Peyer's patch (tissue), 4 donors: ENCODE data around the gene PRR3. TPM values are rescaled to one million over a fixed set of nuclear protein-coding genes. Genes with fewer than 3 reads are reported as not detected.

Experiments
- DNase-seq, 3 donors: peaks; one replicate each; pipeline ENCODE4 v3.0.0-alpha.2; 2017 to 2019
- H3K27ac ChIP-seq, 4 donors: fragments of 200-600 bp; sonication (generic); one replicate each; pipeline ENCODE4 v1.5.1; 2016 to 2019
- H3K27me3 ChIP-seq, 2 donors: fragments of 200-600 bp; sonication (generic); one replicate each; pipeline ENCODE4 v1.5.1; 2019
- H3K36me3 ChIP-seq, 3 donors: fragments of 200-600 bp; sonication (generic); one replicate each; pipeline ENCODE4 v1.5.1; 2016 to 2019
- H3K4me1 ChIP-seq, 4 donors: fragments of 200-600 bp; sonication (generic); one replicate each; pipeline ENCODE4 v1.5.1; 2016 to 2019
- H3K4me3 ChIP-seq, 4 donors: fragments of 200-600 bp; sonication (generic); 1 replicate in 3 of 4; 2 replicates in 1 of 4; pipeline ENCODE4 v1.5.1; 2016 to 2019; ENCODE audit warnings: mild to moderate bottlenecking in 1 of 4
- H3K9me3 ChIP-seq, 4 donors: fragments of 200-600 bp; sonication (generic); one replicate each; pipeline ENCODE4 v1.5.1; 2016 to 2019; ENCODE audit warnings: mild to moderate bottlenecking in 1 of 4
- POLR2A ChIP-seq, 2 donors: fragments of 450-650 bp; IDR thresholded peaks; one replicate each; pipeline ENCODE4 v1.5.1; 2017; ENCODE audit warnings: antibody characterized with exemption in 2 of 2, mild to moderate bottlenecking in 2 of 2, moderate library complexity in 2 of 2
- total RNA-seq, 4 donors: library from RNA; depleted of rRNA; stranded (reverse); fragments of >200 nt; gene quantifications; one replicate each; pipeline ENCODE4 v1.1.0, GENCODE V29; 2016
- TF ChIP-seq, protein P1 (sequence below), 6 experiments: fragments of 450-650 bp in 4 of 6; fragments of 200-600 bp in 2 of 6; sonication (generic) in 1 of 6; IDR thresholded peaks; one replicate each; pipeline ENCODE4 v1.5.1; 2017 to 2019; ENCODE audit warnings: antibody characterized with exemption in 6 of 6, mild to moderate bottlenecking in 3 of 6, moderate library complexity in 1 of 6

The PRR3 gene
- total RNA-seq, 4 donors from 2014 or later, result 1.7 to 9.0 (median 4.8) TPM

DNA sequence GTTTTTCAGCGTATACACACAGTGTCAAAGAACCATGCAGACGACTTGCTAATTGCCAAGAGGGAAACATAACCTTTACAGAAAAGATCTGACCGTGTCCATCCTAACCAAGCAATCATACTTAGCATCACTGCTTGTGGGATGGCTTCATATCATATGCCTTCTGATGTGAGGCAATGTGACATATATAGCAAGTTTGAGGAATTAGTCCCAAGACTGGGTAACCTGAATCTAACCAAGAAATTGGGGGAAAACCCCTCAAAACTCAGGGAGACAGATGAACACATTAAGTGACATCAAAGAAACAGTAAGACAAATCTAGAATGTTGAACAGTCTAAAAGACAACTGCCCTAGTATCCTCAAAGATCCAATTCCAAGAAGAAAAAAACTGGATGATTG lies 19.2 kb upstream of the PRR3 start:
- DNase-seq, result no peak
- H3K4me3 ChIP-seq, result no peak overlapping the region
- TF ChIP-seq, protein P1, sequence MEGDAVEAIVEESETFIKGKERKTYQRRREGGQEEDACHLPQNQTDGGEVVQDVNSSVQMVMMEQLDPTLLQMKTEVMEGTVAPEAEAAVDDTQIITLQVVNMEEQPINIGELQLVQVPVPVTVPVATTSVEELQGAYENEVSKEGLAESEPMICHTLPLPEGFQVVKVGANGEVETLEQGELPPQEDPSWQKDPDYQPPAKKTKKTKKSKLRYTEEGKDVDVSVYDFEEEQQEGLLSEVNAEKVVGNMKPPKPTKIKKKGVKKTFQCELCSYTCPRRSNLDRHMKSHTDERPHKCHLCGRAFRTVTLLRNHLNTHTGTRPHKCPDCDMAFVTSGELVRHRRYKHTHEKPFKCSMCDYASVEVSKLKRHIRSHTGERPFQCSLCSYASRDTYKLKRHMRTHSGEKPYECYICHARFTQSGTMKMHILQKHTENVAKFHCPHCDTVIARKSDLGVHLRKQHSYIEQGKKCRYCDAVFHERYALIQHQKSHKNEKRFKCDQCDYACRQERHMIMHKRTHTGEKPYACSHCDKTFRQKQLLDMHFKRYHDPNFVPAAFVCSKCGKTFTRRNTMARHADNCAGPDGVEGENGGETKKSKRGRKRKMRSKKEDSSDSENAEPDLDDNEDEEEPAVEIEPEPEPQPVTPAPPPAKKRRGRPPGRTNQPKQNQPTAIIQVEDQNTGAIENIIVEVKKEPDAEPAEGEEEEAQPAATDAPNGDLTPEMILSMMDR (IDR thresholded peaks at IDR 0.05), result no peak
- no peak for TF ChIP-seq POLR2A (IDR thresholded peaks at IDR 0.05)
- H3K27me3 ChIP-seq, result no peaks in the 10 kb centered on the region
- no peak overlapping the region for H3K27ac ChIP-seq
- peaks cover 0 to 14% (median 2%) of the 10 kb centered on the region in 4 donors for H3K4me1 ChIP-seq
- no peaks in the 10 kb centered on the region for H3K9me3 ChIP-seq
- H3K36me3 ChIP-seq, result no peaks in the 10 kb centered on the region

DNA sequence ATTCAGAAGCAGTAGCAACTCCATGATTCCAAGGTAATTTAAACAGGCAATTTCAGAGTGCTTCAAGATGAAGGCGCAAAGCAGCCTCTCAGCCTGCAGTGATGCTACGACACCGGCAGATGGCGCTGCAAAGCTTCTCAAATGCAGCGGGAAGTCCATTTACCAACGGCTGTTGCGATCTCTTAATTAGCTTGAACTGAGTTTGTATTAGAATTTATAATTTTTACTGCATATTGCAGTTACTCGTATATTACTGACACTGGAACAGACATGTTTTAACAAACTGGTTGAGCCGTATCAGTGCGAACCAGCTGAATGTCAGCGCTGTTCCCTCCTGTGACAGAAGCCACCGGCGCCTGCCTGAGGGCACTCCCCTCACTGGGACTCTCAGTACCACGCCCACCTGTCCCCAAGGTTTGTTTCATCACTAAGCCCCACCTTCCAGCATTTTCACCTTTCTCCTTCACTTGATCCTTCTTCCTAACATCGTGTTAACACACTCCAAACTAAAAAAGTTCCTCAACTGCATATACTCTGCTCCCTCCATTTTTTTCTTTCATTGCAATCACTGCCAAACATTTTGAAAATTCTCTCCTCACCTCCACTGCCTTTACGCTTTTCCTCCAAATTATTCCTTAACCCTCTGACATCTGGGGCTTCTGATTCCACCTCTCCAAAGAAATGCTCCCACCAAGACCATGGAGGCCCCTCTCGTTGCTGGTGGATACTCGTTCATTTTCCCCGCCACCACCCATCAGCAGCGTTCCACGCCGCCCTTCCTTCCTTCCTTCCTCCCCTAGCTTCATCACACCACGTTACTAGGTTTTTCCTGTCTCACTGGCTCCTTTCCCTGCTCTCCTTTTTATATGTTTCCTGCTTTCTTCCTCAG lies 15.3 kb upstream of the PRR3 start:
- TF ChIP-seq, protein P1 (IDR thresholded peaks at IDR 0.05), result peak; percentile 91 to 98 (median 94)
- no peak for TF ChIP-seq POLR2A (IDR thresholded peaks at IDR 0.05)
- no peaks in the 10 kb centered on the region for H3K27me3 ChIP-seq
- peak; percentile 81 to 93 (median 84) for DNase-seq
- peak overlapping the region; percentile 16 to 40 (median 34) for H3K4me3 ChIP-seq
- H3K36me3 ChIP-seq, result peaks cover 0 to 11% (median 0%) of the 10 kb centered on the region in 3 donors
- no peaks in the 10 kb centered on the region for H3K9me3 ChIP-seq
- peaks cover 0 to 14% (median 2%) of the 10 kb centered on the region in 4 donors for H3K4me1 ChIP-seq
- peak overlapping the region in 3 of 4 donors; percentile 13 to 62 (median 22) for H3K27ac ChIP-seq

DNA sequence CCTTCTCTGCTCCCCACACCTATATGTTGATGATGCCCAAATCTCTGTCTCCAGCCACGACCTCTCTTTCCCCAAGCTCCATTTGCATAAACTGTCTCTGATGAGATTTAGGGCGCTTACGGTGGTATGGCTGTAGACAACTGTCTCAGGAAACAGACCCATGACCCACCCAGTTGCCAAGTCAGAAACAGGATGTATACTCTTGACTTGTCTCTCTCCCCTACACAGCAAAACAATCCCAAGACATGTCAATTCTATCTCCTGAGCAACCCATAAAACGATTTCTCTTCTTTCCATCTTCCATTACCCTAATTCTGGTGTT lies 14.7 kb upstream of the PRR3 start:
- Histone ChIP-seq H3K4me1 (peaks cover 0 to 14% (median 2%) of the 10 kb centered on the region in 4 donors), H3K9me3 (no peaks in the 10 kb centered on the region), H3K27ac (peak overlapping the region; percentile 2 to 62 (median 32)), H3K36me3 (peaks cover 0 to 17% (median 0%) of the 10 kb centered on the region in 3 donors), H3K4me3 (peak overlapping the region in 2 of 4 donors; percentile 16 to 30), H3K27me3 (no peaks in the 10 kb centered on the region)
- peak in 1 of 3 donors; percentile 47 for DNase-seq
- TF ChIP-seq, protein P1 (IDR thresholded peaks at IDR 0.05), result no peak

DNA sequence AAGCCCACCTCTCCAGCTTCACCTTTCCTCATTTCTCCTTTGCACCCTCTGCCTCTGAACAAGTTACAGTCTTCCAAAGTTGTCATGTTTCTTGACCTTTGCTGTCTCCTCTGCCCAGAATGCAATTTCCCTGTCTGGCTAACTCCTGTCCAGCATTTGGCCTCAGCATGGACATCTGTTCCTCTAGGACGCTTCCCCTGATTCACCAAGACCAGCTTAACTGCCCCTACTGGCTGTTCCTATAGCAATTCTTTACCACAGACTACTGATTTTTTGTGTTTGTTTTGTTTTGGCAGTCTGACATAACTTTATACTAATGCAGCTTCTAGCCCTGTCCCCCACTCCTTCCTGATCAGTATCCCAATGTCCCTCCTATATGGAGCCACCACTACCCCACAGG lies 14.2 kb upstream of the PRR3 start:
- no peak for DNase-seq
- Histone ChIP-seq H3K9me3 (no peaks in the 10 kb centered on the region), H3K4me3 (no peak overlapping the region), H3K27ac (peak overlapping the region; percentile 2 to 62 (median 28)), H3K27me3 (no peaks in the 10 kb centered on the region), H3K36me3 (peaks cover 0 to 17% (median 0%) of the 10 kb centered on the region in 3 donors), H3K4me1 (peaks cover 0 to 14% (median 2%) of the 10 kb centered on the region in 4 donors)
- no peak for TF ChIP-seq POLR2A (IDR thresholded peaks at IDR 0.05)
- TF ChIP-seq, protein P1 (IDR thresholded peaks at IDR 0.05), result no peak

DNA sequence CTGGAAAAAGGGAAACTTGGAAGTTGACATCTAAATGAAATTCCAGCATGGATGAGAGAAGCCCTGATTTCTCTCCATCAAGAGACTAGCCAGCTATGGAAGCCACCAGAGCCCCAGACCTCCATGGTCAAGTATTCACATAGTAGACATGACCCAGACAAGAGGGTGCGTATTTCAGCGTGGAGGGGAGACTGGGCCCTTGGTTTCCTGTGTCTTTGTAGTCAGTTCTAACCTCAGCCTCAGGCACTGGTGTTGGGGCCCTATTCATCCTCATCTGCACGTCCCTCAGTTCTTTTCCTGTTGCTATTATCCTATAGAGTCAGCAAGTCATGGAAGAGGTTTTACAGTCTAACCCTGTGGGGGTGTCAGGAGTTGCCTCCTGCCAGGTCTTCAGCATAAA lies 13.3 kb upstream of the PRR3 start:
- Histone ChIP-seq H3K9me3 (no peaks in the 10 kb centered on the region), H3K4me1 (peaks cover 0 to 14% (median 2%) of the 10 kb centered on the region in 4 donors), H3K27ac (peak overlapping the region in 1 of 4 donors; percentile 5), H3K4me3 (no peak overlapping the region), H3K27me3 (no peaks in the 10 kb centered on the region), H3K36me3 (peaks cover 0 to 25% (median 0%) of the 10 kb centered on the region in 3 donors)
- no peak for TF ChIP-seq POLR2A (IDR thresholded peaks at IDR 0.05)
- no peak for DNase-seq

DNA sequence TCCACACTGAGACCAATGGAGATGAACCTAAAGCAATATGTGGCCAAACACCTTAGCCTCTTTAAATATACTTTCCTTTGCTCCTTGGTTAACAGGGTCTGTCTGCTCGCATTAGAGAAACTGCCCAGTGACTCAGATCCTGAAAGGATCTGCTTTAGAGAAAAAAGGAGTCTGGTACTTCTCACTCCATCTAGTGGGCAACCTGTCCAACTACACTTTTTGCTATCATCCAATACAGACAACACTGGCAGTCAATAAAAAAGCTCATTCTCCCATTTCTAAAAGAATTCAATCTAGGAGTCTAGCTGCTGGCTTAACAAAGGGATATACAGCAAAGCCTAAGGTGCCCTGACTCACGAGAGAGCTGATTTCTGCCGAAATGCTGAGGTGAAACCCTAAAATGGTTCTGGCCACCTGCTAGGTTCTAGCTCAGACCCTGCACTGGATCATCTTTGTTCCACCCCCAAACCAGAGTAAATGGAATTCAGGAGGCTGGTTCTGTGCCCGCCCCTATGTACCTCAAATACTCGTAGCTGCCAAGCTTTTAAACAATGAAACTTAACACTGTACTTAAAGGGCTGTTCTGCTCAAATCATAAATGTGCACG lies 12.3 kb upstream of the PRR3 start:
- no peak for TF ChIP-seq POLR2A (IDR thresholded peaks at IDR 0.05)
- TF ChIP-seq, protein P1 (IDR thresholded peaks at IDR 0.05), result peak; percentile 65 to 93 (median 87)
- no peak for DNase-seq
- Histone ChIP-seq H3K36me3 (peaks cover 0 to 29% (median 0%) of the 10 kb centered on the region in 3 donors), H3K4me1 (peaks cover 0 to 14% (median 2%) of the 10 kb centered on the region in 4 donors), H3K27me3 (no peaks in the 10 kb centered on the region), H3K4me3 (no peak overlapping the region), H3K9me3 (no peaks in the 10 kb centered on the region), H3K27ac (no peak overlapping the region)
